Vagina (tissue), 2 donors: ENCODE measurements around the gene SLC12A8.

Experiments
- CTCF ChIP-seq, 3 experiments: fragments of 450-650 bp in 2 of 3; fragments of 200-600 bp in 1 of 3; sonication (generic) in 1 of 3; IDR thresholded peaks; one replicate each; pipeline ENCODE4 v1.5.1; 2017 to 2019; ENCODE audit warnings: antibody characterized with exemption in 3 of 3, mild to moderate bottlenecking in 2 of 3, moderate library complexity in 2 of 3
- POLR2AphosphoS5 ChIP-seq, 2 donors: sonication (generic); formaldehyde crosslinking; IDR thresholded peaks; one replicate each; pipeline ENCODE4 v1.9.0; 2017; ENCODE audit warnings: antibody characterized with exemption in 2 of 2, mild to moderate bottlenecking in 2 of 2, low read depth in 1 of 2; ENCODE audit not compliant: insufficient read depth in 1 of 2

GRCh38 chr3:125192190-125193035 lies 20.1 kb downstream of the SLC12A8 start:
- TF ChIP-seq POLR2AphosphoS5 (IDR thresholded peaks at IDR 0.05; ENCODE audit: insufficient read depth in 1 of 2, low read depth in 1 of 2) (no peak), CTCF (IDR thresholded peaks at IDR 0.05) (no peak)
